HG03097 (cell line): ENCODE results near the gene SPAG8.

Source experiments
- ATAC-seq: cut with Tn5 transposase; IDR thresholded peaks from one replicate; pipeline ENCODE4 v1.9.1; 2021; ENCODE audit not compliant: unreplicated experiment, low FRiP score

SPAG8 gene

DNA sequence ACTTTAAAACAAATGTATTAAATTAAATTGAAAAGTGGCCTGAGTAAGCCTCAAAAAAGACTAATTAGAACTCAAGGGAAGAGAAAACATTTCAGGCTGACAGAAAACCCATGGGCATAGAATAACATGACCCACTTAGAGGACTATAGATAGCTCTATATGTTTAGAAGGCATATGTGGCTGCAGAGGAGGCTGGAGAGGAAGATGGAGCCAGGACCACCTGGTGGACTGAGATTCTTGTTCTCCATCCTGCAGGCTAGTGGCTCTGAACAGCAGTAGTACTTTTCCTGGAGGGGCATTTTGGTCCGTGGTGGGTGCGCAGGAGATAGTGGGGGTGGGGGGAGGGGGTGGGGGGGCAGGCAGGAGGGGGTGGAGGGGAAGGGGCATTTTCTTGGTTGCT is 31.0 kb downstream of the SPAG8 start:
- no peak for ATAC-seq

DNA sequence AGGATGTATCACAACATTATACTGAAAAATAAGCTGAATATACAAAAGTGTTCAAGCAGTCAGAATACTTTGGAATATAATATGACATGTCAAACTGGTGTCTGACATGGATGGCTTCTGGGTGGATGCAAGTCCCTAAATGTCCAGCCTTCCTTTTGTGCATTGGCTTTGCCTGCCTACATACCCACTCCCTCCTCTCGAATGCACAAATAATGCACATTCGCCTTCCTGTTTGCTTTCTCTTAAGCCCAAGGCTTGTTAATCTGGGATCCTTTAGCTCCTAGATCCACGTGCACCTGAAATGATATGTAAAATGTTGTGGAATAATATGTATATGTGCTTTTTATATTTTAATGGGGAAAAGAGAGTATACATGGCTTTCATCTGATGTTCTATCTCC is 33.6 kb downstream of the SPAG8 start:
- ATAC-seq = no peak

DNA sequence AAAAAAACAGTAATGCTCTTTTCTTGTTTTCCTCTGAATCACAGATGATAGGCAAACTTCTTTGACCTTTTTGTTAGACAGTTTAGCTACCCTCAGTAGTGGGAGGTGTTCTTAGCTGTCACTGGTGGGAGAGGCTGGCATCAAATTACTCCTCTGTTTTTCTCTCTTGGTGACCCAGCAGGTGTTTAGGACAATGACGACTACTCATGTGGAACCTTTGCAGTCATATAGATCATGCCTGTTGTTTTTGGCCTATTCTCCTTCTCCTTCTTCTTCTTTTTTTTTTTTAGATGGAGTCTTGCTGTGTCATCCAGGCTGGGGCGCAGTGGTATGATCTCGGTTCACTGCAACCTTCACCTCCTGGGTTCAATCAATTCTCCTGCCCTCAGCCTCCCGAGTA is 36.0 kb downstream of the SPAG8 start:
- no peak for ATAC-seq

DNA sequence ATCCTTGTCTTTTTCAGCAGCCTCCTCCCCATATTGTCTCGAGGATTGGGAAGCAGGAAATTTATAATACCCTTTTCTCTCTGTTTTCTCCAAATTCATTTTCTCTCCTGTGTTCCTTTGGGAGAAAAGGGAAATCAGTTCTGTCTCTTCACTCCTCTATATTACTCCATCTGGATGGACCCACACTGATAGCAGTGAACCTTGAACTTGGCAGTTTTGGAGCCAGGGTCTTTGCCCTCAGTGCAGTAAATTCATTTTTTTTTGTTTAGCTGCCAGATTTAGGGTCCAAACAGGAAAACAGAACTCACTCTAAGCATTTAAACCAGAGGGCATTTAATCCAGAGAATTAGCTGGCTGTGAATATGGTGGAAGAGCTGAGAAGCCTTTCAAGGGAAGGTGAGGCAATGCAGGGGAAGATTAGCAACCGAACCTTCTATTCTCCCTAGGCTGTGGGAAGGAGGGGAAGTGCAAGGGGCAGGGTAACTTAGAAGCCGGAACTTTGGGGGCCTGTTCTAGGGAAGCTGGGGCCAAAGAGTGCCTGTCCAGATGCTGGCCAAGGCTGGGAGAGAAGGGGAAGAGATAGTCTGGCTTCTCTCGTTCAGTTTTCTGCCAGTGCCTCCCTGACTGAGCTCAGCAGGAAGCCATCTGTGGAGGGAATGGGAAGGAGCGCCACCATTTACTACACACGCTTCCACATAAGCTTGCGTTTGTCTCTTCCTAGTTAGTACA is 37.0 kb downstream of the SPAG8 start:
- ATAC-seq = no peak

DNA sequence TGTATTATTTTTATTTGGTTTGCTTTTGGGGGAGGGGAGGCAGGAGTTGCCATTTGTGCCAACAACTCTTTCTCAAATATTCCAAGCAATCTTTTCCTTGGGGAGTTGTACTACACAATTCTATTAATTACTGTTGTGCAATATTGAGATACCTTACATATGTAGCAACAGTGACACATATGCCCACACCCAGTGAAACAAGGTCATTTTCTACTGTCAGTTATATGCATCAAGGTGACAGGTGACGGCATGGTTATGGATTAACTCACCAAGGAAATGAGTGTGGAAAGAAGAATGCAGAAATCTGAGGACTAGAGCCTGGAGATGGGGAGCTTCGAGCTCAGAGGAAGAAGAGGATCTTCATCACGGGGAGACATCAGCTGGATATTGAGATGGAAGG is 40.1 kb downstream of the SPAG8 start:
- ATAC-seq = no peak

DNA sequence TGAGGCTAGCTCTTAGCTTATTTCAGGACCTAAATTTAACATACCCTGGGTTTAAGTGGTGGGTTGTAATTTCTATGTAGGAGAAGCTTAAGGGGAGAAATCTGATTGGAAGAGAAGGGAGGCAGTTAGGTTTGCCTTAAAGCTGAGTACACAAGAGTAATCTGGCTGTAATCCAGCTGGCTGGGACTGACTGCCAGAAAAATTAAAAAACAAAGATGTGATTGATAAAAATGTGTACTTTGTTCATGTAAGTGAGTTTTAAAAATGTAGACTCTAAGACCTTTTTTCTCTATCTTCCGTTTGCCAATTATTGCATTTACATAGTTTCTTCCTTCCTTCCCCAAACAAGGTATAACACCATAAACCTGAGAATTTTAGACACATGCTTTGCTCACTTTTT is 40.5 kb downstream of the SPAG8 start:
- ATAC-seq = no peak

DNA sequence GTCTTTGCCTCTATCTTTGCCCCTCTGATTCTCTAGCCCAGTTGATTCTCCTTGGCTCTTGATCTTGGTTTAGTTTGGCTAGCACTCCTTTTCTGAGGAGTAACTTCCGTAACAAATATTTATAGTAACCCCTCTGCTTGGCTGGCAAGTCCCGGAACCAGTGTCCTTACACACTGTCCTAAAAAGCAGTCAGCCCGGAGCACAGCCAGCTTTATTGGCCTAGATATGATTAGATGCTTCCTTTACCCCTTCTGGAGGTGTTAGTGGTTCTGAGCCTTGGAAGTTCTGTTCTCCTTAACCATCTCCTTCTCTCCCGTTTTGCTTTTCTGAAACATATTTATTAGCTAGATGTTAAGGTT is 41.0 kb downstream of the SPAG8 start:
- no peak for ATAC-seq

DNA sequence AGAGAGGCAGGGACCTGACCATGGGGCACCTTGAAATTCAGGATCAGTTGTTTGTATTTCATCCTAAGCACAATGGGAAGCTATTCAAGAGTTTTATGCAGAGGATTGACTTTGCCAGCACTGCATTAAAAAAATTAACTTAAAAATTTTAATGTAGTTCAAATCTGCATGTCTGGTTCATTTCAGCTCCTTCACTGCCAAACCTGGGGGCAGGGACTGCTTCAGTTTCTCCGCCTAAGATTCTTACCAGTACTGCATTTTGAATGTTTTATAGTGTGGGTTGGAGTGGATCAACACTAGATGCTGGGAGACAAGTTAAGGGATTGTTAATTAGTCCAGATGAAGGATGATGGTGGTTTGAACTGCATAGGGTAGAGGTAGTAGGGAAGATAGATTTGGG is 42.3 kb downstream of the SPAG8 start:
- no peak for ATAC-seq

DNA sequence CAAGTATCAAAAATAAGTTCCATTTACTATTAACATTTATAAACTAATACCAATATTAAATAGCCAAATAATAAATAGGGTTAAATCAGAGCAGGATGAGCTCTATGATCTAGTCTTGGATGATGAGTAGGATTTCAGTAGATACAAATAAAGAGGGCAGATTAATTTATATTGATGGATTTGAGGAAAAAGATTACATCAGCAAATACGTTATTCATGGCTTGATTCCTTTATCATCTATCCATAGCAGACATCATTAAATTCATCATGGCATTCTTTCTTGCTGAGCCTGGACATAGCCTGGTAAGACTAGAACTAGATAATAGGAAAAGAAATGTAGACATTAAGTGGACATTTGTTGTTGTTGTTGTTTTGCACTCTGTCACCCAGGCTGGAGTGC is 44.6 kb downstream of the SPAG8 start:
- no peak for ATAC-seq

DNA sequence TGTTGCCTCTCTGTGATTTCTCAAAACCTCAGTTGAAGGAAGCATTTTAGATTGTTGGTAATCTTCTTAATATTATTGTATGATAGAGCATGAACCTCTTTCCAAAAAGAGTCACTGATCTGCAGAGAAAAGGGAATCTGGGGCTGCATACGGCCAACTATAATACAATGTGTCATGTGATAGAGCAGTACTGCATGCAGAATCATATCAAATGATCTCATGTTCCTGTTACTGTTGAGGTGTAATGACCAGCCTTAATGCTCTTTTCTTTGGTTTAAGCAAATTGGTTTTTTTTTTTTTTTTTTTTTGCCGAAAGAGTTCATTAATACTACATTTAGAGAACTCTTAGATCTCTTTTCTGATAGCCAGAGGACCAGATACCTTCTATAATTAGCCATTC is 45.1 kb downstream of the SPAG8 start:
- no peak for ATAC-seq

DNA sequence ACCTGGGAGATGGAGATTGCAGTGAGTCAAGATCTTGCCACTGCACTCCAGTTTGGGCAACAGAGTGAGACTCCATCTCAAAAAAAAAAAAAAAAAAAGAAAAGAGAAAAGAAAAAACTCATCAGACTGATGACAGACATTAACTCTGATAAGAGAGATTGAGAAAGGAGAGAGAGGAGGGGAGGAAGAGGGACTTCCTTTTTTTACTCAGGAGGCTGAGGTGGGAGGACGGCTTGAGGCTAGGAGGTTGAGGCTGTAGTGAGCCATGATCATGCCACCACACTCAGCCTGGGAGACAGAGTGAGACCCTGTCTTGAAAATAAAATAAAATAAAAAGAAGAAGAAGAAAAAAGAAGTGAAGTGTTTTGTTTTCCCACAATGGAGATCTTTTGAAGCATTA is 48.3 kb downstream of the SPAG8 start:
- ATAC-seq = no peak

DNA sequence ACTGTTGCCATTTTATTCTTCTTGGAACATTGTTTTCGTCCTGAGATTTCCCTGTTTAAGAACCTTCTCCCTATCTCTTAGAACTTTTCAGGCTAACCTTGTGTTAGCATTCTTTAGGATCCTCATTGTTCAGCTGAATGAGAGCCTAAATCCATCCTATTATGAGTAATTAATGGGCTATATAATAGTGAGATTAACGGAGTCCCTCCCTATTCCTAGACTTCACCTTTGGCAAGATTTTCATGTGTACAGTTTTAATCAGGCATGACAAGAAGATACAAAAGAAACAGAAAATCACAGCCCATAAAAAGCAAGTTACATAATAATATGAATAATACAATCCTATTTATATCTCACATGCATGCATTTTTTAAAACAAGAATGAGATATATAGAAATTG is 48.9 kb downstream of the SPAG8 start:
- no peak for ATAC-seq

DNA sequence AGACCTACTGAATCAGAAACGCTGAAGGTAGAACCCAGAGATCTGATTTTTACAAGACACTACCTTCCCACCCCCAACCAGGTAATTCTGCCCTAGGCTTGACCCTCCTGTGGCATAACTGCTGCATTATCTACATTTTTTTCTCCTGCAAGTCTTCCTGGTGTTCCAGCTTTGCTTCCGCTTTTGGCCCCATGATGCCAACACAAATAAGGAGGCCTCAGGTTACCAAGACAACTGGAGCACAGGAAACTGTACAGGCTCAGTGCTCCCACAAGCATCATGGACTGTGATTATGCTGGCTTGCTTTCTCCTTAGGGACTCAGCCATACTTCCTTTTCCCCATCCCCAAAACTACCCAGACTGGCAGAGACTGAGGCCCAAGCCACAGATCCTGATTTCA is 51.4 kb downstream of the SPAG8 start:
- ATAC-seq = no peak

DNA sequence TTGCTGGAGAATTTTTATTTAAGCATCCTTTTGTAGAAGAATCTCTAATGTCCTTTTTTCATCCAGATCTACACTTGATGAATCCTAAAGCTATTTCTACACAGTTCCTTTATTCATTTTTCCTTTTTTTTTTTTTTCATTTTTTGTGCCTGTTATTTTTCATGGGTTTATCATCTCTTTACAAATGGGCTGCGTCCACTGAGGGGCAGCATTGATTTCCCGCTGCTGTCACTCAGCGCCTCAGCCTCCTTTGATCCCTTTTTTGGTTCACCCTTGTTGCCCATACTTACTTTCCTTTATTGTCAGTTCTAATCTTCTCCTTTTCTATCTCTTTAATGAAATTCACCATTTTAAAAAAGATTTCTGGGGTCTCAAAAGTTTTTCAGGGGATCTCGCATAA is 52.3 kb downstream of the SPAG8 start:
- ATAC-seq = no peak
